AG10803 (cell line): ENCODE measurements around the gene SEMA6D.

Source experiments
- DNase-seq: peaks from one replicate; pipeline ENCODE4 v3.0.0; 2010; ENCODE audit warnings: low read depth
- H3K4me3 ChIP-seq: 2 replicates; pipeline ENCODE4 v1.5.1; 2011; ENCODE audit warnings: mild to moderate bottlenecking, low read length, control low read depth
- CTCF ChIP-seq: conservative IDR thresholded peaks from 2 replicates; pipeline ENCODE4 v1.5.1; 2011; ENCODE audit warnings: mild to moderate bottlenecking, low read length, control low read depth, inconsistent platforms

The SEMA6D gene

DNA sequence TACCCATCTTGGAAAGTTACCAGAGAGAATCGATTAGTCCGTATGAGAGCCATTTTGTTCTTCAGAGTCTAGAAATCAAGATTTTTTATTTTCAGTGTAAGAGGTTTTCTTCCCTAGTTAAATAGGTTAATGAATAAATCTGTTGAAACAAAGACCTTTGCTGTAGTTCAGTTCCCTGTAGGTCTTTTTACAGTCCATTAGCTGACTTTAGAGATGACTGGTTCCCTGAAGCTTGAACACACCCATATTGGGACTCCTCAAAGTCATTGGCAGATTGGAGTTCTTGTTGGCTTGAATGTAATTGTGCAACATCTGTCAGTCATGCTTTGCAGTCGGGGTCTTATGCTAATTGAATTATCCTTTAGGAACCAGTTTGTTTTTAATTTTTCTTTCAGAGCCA lies 45.3 kb downstream of the SEMA6D start:
- no peak for TF ChIP-seq CTCF
- DNase-seq: no peak
- no peak overlapping the region for H3K4me3 ChIP-seq

DNA sequence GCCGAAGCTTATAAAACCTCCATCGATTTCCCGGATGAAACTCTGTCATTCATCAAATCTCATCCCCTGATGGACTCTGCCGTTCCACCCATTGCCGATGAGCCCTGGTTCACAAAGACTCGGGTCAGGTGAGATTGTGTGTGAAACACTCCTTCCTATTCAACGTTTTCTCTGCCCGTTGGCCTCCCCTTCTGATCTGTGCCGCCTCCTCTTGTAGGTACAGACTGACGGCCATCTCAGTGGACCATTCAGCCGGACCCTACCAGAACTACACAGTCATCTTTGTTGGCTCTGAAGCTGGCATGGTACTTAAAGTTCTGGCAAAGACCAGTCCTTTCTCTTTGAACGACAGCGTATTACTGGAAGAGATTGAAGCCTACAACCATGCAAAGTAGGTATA lies 47.4 kb downstream of the SEMA6D start:
- no peak overlapping the region for H3K4me3 ChIP-seq
- no peak for TF ChIP-seq CTCF
- DNase-seq: no peak

GRCh38 chr15:47766406-47766805 lies 49.1 kb downstream of the SEMA6D start:
- DNase-seq: no peak
- H3K4me3 ChIP-seq: no peak overlapping the region
- no peak for TF ChIP-seq CTCF

GRCh38 chr15:47767035-47767434 lies 49.7 kb downstream of the SEMA6D start:
- TF ChIP-seq CTCF: no peak
- no peak overlapping the region for H3K4me3 ChIP-seq

GRCh38 chr15:47768735-47769134 lies 51.4 kb downstream of the SEMA6D start:
- no peak for TF ChIP-seq CTCF
- no peak overlapping the region for H3K4me3 ChIP-seq
- no peak for DNase-seq

More at GRCh38 chr15:47767035-47767434, 49.7 kb downstream of the SEMA6D start:
- no peak for DNase-seq

- no peak for DNase-seq
- no peak overlapping the region for H3K4me3 ChIP-seq
- no peak for TF ChIP-seq CTCF
These were observed 51.9 kb downstream of the SEMA6D start for GRCh38 chr15:47769166-47769565.

DNA sequence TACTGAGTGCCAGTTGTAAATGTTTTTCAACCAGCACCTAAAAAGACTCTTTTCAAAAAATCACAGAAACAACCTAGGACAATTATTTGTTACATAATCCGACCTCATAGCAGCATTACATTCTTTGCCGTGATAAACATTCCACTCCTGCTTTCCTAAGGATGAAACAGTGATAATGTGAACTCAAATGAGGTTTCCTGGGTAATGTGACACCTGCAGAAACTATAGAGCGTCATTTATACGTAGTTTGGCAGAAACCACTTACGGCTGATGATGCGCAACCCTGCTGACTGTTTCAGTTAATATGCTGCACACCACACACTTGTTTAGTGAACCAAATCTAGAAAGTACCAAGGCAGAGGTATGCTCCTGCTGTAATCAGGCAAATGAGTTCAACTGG lies 55.8 kb downstream of the SEMA6D start:
- no peak overlapping the region for H3K4me3 ChIP-seq
- no peak for TF ChIP-seq CTCF
- DNase-seq: no peak
